Breast epithelium (tissue), 4 donors: ENCODE measurements around the gene DES. TPM values are rescaled to one million over a fixed set of nuclear protein-coding genes. Genes with fewer than 3 reads are reported as not detected.

ENCODE experiments used
- DNase-seq, 2 donors: peaks; one replicate each; pipeline ENCODE4 v3.0.0-alpha.2; 2019; ENCODE audit warnings: low spot score in 2 of 2
- H3K27ac ChIP-seq, 2 donors: fragments of 200-600 bp; sonication (generic) in 1 of 2; one replicate each; pipeline ENCODE4 v1.5.1; 2016 to 2019; ENCODE audit warnings: mild to moderate bottlenecking in 1 of 2
- H3K27me3 ChIP-seq, 2 donors: fragments of 200-600 bp; sonication (generic) in 1 of 2; one replicate each; pipeline versions ENCODE4 v1.5.1 to v1.6.0; 2017 to 2019; ENCODE audit warnings: control low read depth in 1 of 2, mild to moderate bottlenecking in 1 of 2
- H3K36me3 ChIP-seq: fragments of 200-600 bp; one replicate; pipeline ENCODE4 v1.5.1; 2019
- H3K4me1 ChIP-seq, 2 donors: fragments of 200-600 bp; sonication (generic); one replicate each; pipeline ENCODE4 v1.5.1; 2016 to 2019; ENCODE audit warnings: control low read depth in 1 of 2
- H3K4me3 ChIP-seq, 3 donors: fragments of 200-600 bp; sonication (generic); 1 replicate in 2 of 3; 2 replicates in 1 of 3; pipeline ENCODE4 v1.5.1; 2016 to 2019; ENCODE audit warnings: mild to moderate bottlenecking in 3 of 3, moderate library complexity in 2 of 3
- H3K9me3 ChIP-seq, 2 donors: fragments of 200-600 bp; sonication (generic) in 1 of 2; one replicate each; pipeline ENCODE4 v1.5.1; 2016 to 2019; ENCODE audit warnings: control low read depth in 1 of 2
- POLR2A ChIP-seq: fragments of 450-650 bp; IDR thresholded peaks from one replicate; pipeline ENCODE4 v1.6.1; 2016; ENCODE audit warnings: antibody characterized with exemption, mild to moderate bottlenecking, moderate library complexity
- POLR2AphosphoS5 ChIP-seq, 3 donors: sonication (generic); formaldehyde crosslinking; IDR thresholded peaks; one replicate each; pipeline ENCODE4 v1.6.1; 2017; ENCODE audit warnings: antibody characterized with exemption in 3 of 3
- intact Hi-C: fragments of 100-400 bp; cut with DNase I; formaldehyde crosslinking; loops from one replicate; pipeline ENCODE4 v1.15.1; 2023; ENCODE audit warnings: low total_unique reads
- total RNA-seq, 3 donors: library from RNA; depleted of rRNA; stranded (reverse); fragments of >200 nt; gene quantifications; one replicate each; pipeline ENCODE4 v1.1.0, GENCODE V29; 2016
- TF ChIP-seq, protein P1 (sequence below), 3 donors: fragments of 450-650 bp; IDR thresholded peaks; one replicate each; pipeline ENCODE4 v1.5.1; 2016 to 2017; ENCODE audit warnings: antibody characterized with exemption in 3 of 3, mild to moderate bottlenecking in 3 of 3, moderate library complexity in 3 of 3

Gene DES
- 10 to 100 TPM; 17.1 to 29.6 (median 29.5) TPM for total RNA-seq

DNA sequence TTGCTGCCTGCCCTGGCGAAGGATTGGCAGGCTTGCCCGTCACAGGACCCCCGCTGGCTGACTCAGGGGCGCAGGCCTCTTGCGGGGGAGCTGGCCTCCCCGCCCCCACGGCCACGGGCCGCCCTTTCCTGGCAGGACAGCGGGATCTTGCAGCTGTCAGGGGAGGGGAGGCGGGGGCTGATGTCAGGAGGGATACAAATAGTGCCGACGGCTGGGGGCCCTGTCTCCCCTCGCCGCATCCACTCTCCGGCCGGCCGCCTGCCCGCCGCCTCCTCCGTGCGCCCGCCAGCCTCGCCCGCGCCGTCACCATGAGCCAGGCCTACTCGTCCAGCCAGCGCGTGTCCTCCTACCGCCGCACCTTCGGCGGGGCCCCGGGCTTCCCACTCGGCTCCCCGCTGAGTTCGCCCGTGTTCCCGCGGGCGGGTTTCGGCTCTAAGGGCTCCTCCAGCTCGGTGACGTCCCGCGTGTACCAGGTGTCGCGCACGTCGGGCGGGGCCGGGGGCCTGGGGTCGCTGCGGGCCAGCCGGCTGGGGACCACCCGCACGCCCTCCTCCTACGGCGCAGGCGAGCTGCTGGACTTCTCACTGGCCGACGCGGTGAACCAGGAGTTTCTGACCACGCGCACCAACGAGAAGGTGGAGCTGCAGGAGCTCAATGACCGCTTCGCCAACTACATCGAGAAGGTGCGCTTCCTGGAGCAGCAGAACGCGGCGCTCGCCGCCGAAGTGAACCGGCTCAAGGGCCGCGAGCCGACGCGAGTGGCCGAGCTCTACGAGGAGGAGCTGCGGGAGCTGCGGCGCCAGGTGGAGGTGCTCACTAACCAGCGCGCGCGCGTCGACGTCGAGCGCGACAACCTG lies at the start of gene DES:
TSS of gene DES (plus strand) at position 223 of the 857 bp plus-strand sequence. CDS start at position 309, 86 bp downstream.
- H3K27ac ChIP-seq = no peak within 1 kb of the TSS
- intact Hi-C loops = no loop called here
- no peak for TF ChIP-seq POLR2AphosphoS5 (IDR thresholded peaks at IDR 0.05)
- TF ChIP-seq, protein P1, sequence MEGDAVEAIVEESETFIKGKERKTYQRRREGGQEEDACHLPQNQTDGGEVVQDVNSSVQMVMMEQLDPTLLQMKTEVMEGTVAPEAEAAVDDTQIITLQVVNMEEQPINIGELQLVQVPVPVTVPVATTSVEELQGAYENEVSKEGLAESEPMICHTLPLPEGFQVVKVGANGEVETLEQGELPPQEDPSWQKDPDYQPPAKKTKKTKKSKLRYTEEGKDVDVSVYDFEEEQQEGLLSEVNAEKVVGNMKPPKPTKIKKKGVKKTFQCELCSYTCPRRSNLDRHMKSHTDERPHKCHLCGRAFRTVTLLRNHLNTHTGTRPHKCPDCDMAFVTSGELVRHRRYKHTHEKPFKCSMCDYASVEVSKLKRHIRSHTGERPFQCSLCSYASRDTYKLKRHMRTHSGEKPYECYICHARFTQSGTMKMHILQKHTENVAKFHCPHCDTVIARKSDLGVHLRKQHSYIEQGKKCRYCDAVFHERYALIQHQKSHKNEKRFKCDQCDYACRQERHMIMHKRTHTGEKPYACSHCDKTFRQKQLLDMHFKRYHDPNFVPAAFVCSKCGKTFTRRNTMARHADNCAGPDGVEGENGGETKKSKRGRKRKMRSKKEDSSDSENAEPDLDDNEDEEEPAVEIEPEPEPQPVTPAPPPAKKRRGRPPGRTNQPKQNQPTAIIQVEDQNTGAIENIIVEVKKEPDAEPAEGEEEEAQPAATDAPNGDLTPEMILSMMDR (IDR thresholded peaks at IDR 0.05) = no peak
- no peak for TF ChIP-seq POLR2A
- H3K9me3 ChIP-seq = no peaks in the 10 kb centered on the region
- H3K27me3 ChIP-seq = peaks cover 0 to 14% of the 10 kb centered on the region in 2 donors
- H3K36me3 ChIP-seq = no peaks in the 10 kb centered on the region
- no peaks in the 10 kb centered on the region for H3K4me1 ChIP-seq
- no peak for DNase-seq
- H3K4me3 ChIP-seq = peak within 1 kb of the TSS; percentile 31 to 60 (median 32)

DNA sequence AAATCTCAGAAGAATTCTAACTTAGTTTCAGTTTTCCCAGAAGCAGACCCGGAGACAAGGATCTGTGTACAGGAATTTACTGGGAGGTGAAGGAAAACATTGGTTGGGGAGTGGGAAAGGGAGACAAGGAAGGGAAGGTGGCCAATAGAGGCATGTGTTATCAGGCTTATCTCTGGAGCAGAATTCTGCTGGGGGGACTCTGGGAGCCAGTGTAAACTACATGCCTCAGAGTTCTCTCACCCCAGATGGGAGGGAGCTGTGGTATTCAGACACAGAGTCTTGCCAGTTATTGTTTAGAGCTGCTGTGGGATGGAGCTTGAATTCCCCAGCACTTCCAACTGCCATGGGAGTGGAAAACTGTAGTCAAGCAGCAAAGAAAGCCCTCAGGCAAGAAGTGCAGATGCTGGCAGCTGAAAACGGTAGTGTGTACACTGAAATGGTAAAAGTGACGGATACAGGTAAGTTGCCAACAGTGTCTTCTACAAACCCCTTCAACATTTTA lies 49.4 kb upstream of the DES start:
- Histone ChIP-seq H3K36me3 (no peaks in the 10 kb centered on the region), H3K4me3 (peak overlapping the region in 2 of 3 donors; percentile 39 to 56), H3K4me1 (no peaks in the 10 kb centered on the region), H3K9me3 (no peaks in the 10 kb centered on the region), H3K27ac (peak overlapping the region; percentile 81 to 91), H3K27me3 (no peaks in the 10 kb centered on the region)
- TF ChIP-seq POLR2A (no peak), POLR2AphosphoS5 (IDR thresholded peaks at IDR 0.05) (no peak)
- TF ChIP-seq, protein P1 (IDR thresholded peaks at IDR 0.05) = no peak
- intact Hi-C loops = no loop called here
- DNase-seq = peak; percentile 73 to 74

- Histone ChIP-seq H3K9me3 (no peaks in the 10 kb centered on the region), H3K36me3 (no peaks in the 10 kb centered on the region), H3K4me3 (peak overlapping the region in 1 of 3 donors; percentile 56), H3K27me3 (no peaks in the 10 kb centered on the region), H3K4me1 (no peaks in the 10 kb centered on the region), H3K27ac (peak overlapping the region; percentile 81 to 91)
- intact Hi-C loops = no loop called here
- TF ChIP-seq, protein P1 (IDR thresholded peaks at IDR 0.05) = no peak
- TF ChIP-seq POLR2AphosphoS5 (IDR thresholded peaks at IDR 0.05) = no peak
- TF ChIP-seq POLR2A = no peak
- peak; percentile 60 to 77 for DNase-seq
These were observed 48.7 kb upstream of the DES start for GRCh38 chr2:219369447-219369861.

DNA sequence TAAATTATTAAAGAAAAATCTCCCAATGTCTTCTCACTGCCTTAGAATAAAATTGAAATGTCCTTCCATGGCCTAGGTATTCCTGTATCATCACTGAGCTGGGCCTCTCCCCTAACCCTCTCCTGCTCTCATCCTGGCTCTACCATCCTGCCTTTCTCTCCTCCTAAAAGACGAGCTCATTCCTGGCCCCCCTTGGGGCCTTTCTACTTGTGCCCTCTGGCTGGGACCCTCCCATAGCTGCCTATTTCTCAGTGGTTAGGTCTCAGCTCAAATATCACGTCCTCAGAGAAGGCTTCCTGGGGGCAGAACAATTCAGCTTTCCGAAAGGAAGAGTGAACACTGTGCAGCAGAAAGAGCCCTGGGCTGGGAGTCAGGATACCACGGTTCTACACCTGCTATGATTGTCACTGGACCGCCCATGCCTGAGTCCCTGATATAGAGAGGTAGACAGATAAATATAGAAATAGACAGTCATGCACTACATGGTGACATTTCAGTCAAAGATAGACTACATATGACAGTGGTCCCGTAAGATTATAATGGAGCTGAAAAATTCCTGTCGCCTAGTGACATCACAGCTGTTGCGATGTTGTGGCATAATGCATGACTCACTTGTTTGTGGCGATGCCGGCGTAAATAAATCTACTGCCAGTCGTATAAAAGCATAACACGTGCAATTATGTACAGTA lies 39.9 kb upstream of the DES start:
- Histone ChIP-seq H3K9me3 (no peaks in the 10 kb centered on the region), H3K4me3 (no peak overlapping the region), H3K27me3 (no peaks in the 10 kb centered on the region), H3K27ac (no peak overlapping the region), H3K4me1 (no peaks in the 10 kb centered on the region), H3K36me3 (no peaks in the 10 kb centered on the region)
- intact Hi-C loops = no loop called here
- DNase-seq = no peak
- TF ChIP-seq POLR2AphosphoS5 (IDR thresholded peaks at IDR 0.05) (no peak), POLR2A (no peak)
- TF ChIP-seq, protein P1 (IDR thresholded peaks at IDR 0.05) = no peak
